Measurements from ENCODE around the gene NT5DC4.

Gene NT5DC4

GRCh38 chr2:112757265-112757664 lies 36.4 kb downstream of the NT5DC4 start:
- no peak for DNase-seq

- DNase-seq = no peak
Measured at GRCh38 chr2:112758711-112759110, 37.9 kb downstream of the NT5DC4 start.

- no peak for DNase-seq
Measured at GRCh38 chr2:112760149-112760548, 39.3 kb downstream of the NT5DC4 start.

- no peak for DNase-seq
Measured at GRCh38 chr2:112762276-112762675, 41.5 kb downstream of the NT5DC4 start.

GRCh38 chr2:112764071-112765044 lies 43.5 kb downstream of the NT5DC4 start, which contains the start of gene CKAP2L:
CKAP2L (minus strand) TSS chr2:112764609; CDS start chr2:112764598, 11 bp downstream.
- peak; percentile 99 for DNase-seq

GRCh38 chr2:112765251-112765650 lies 44.4 kb downstream of the NT5DC4 start:
- no peak for DNase-seq

- no peak for DNase-seq
Measured at GRCh38 chr2:112767693-112768330, 47.0 kb downstream of the NT5DC4 start.

- no peak for DNase-seq
Measured at GRCh38 chr2:112768432-112768831, 47.6 kb downstream of the NT5DC4 start.

GRCh38 chr2:112772322-112772721 lies 51.5 kb downstream of the NT5DC4 start:
- DNase-seq = no peak

- DNase-seq = no peak
Measured at GRCh38 chr2:112772911-112773475, 52.2 kb downstream of the NT5DC4 start.

GRCh38 chr2:112773556-112773955 lies 52.7 kb downstream of the NT5DC4 start:
- DNase-seq = no peak

GRCh38 chr2:112774536-112775285 lies 53.9 kb downstream of the NT5DC4 start:
- DNase-seq = no peak

- no peak for DNase-seq
Measured at GRCh38 chr2:112776113-112776512, 55.3 kb downstream of the NT5DC4 start.

- DNase-seq = no peak
Measured at GRCh38 chr2:112777036-112777435, 56.2 kb downstream of the NT5DC4 start.

- no peak for DNase-seq
Measured at GRCh38 chr2:112779598-112779997, 58.8 kb downstream of the NT5DC4 start.

- DNase-seq = no peak
Measured at GRCh38 chr2:112782234-112782799, 61.5 kb downstream of the NT5DC4 start.

GRCh38 chr2:112783187-112783714 lies 62.4 kb downstream of the NT5DC4 start:
- no peak for DNase-seq

- peak; percentile 38 for DNase-seq
Measured at GRCh38 chr2:112784199-112785189, 63.7 kb downstream of the NT5DC4 start, which contains the start of gene IL1A. IL1A (minus strand) TSS chr2:112784493; CDS start chr2:112783770, 723 bp downstream.

GRCh38 chr2:112787294-112787693 lies 66.5 kb downstream of the NT5DC4 start:
- no peak for DNase-seq

- no peak for DNase-seq
Measured at GRCh38 chr2:112787729-112788393, 67.0 kb downstream of the NT5DC4 start.

Measured in activated CD4-positive, alpha-beta T cell treated with anti-CD3 and anti-CD28 coated beads, Interleukin-2, amount 50 U/mL, for 16 hours (primary cell).